NT2/D1 (cell line): ENCODE data around the gene COL8A1.

Experiments
- SUZ12 ChIP-seq: IDR thresholded peaks from 2 replicates; pipeline ENCODE4 v1.6.1; 2011; ENCODE audit not compliant: insufficient read length, insufficient read depth; ENCODE audit errors: extremely low read depth
- YY1 ChIP-seq: IDR thresholded peaks from 2 replicates; pipeline ENCODE4 v1.6.1; 2011; ENCODE audit not compliant: insufficient read length, insufficient read depth
- ZNF274 ChIP-seq: IDR thresholded peaks from 2 replicates; pipeline ENCODE4 v1.6.1; 2011; ENCODE audit warnings: mild to moderate bottlenecking, low read depth, low read length

DNA sequence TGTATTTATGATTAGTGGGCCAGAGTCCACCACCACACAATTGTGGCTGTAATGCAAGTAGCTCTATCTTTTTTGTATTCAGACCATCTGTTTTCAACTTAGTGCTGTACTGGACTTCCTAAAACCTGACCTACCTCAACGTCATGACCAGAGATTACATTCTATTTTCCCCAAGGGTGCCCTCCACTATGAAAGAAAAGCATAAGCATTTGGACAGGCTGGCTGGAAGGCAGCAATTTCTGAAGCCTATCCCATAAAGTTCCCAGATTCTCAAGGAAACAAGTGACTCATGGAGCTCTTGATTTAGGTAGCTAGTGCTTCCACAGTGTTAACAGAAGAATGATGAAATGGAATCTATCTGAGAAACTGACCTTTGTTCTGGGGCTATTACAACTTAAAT lies 75.8 kb downstream of the COL8A1 start:
- TF ChIP-seq ZNF274 (no peak), YY1 (no peak), SUZ12 (no peak)
